WERI-Rb-1 (cell line): ENCODE results near the gene DROSHA.
"Not testable (repeated sequence)": the region's sequence is repeated elsewhere in the genome, so short reads cannot be mapped to it uniquely, and the experiment has no call there.

Experiments used
- DNase-seq: peaks from one replicate; pipeline ENCODE4 v3.0.0-alpha.2; 2020
- H3K27ac ChIP-seq: fragments of 250-450 bp; sonication (Bioruptor Pico); 2 replicates; pipeline ENCODE4 v1.5.1; 2020; ENCODE audit warnings: mild to moderate bottlenecking, moderate library complexity
- H3K27me3 ChIP-seq: fragments of 250-450 bp; sonication (Bioruptor Pico); 2 replicates; pipeline ENCODE4 v1.5.1; 2021; ENCODE audit warnings: mild to moderate bottlenecking, low read depth, moderate library complexity; ENCODE audit not compliant: insufficient read depth, severe bottlenecking
- H3K36me3 ChIP-seq: fragments of 250-450 bp; sonication (Bioruptor Pico); 2 replicates; pipeline ENCODE4 v1.5.1; 2020; ENCODE audit warnings: mild to moderate bottlenecking, moderate library complexity
- H3K4me3 ChIP-seq: 2 replicates; pipeline ENCODE4 v1.5.1; 2011; ENCODE audit warnings: low read depth, mild to moderate bottlenecking, control low read depth, low read length
- H3K9me3 ChIP-seq: fragments of 250-450 bp; sonication (Bioruptor Pico); 2 replicates; pipeline ENCODE4 v1.5.1; 2021; ENCODE audit warnings: mild to moderate bottlenecking, moderate library complexity; ENCODE audit not compliant: severe bottlenecking
- TF ChIP-seq, protein P1 (sequence below): IDR thresholded peaks from 2 replicates; pipeline ENCODE4 v1.5.1; 2011; ENCODE audit warnings: low read depth, mild to moderate bottlenecking, control low read depth, inconsistent platforms, low read length

Gene DROSHA

DNA sequence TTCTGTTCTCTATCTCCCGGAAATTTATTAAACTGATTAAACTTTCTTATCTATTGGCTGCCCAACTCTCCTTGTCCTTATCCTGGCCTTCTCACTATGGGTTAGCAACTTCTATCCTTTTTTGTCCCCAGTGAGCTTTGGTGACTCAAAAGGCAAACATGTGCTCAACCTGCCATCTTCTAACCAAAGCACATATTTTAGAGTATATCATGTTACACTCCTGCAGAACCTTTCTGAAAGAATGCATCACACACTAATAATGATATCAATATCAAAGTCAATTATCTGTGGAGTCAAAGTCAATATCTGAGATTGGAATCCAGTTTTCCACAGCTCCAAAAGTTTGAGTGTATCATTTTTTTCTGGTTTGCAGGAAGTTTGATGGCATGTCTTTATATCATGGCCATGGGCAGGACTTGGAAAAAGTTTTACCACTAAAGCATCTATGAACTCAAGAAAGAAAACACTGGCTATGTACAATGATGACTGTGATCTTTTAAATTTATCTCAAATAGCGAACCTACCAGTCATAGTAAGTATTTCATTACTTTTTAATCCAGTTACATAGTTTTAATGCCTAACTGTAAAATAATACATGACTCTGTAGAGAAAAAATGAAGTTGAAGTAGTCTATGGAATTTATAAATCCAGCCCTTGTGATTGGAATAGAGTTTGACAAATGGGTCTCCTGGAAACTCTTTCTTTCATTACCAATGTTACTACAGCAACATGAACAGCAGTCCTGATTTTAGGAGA, 166.8 kb downstream of the DROSHA start:
- Histone ChIP-seq H3K27ac (no peak overlapping the region), H3K27me3 (no peaks in the 10 kb centered on the region), H3K9me3 (no peaks in the 10 kb centered on the region), H3K36me3 (no peaks in the 10 kb centered on the region), H3K4me3 (no peak overlapping the region)
- no peak for DNase-seq
- TF ChIP-seq, protein P1, sequence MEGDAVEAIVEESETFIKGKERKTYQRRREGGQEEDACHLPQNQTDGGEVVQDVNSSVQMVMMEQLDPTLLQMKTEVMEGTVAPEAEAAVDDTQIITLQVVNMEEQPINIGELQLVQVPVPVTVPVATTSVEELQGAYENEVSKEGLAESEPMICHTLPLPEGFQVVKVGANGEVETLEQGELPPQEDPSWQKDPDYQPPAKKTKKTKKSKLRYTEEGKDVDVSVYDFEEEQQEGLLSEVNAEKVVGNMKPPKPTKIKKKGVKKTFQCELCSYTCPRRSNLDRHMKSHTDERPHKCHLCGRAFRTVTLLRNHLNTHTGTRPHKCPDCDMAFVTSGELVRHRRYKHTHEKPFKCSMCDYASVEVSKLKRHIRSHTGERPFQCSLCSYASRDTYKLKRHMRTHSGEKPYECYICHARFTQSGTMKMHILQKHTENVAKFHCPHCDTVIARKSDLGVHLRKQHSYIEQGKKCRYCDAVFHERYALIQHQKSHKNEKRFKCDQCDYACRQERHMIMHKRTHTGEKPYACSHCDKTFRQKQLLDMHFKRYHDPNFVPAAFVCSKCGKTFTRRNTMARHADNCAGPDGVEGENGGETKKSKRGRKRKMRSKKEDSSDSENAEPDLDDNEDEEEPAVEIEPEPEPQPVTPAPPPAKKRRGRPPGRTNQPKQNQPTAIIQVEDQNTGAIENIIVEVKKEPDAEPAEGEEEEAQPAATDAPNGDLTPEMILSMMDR, result no peak

GRCh38 chr5:31362931-31363568, 168.8 kb downstream of the DROSHA start:
- no peaks in the 10 kb centered on the region for H3K9me3 ChIP-seq
- H3K4me3 ChIP-seq, result no peak overlapping the region
- H3K36me3 ChIP-seq, result no peaks in the 10 kb centered on the region
- TF ChIP-seq, protein P1, result no peak
- DNase-seq, result no peak
- H3K27me3 ChIP-seq, result no peaks in the 10 kb centered on the region
- no peak overlapping the region for H3K27ac ChIP-seq

DNA sequence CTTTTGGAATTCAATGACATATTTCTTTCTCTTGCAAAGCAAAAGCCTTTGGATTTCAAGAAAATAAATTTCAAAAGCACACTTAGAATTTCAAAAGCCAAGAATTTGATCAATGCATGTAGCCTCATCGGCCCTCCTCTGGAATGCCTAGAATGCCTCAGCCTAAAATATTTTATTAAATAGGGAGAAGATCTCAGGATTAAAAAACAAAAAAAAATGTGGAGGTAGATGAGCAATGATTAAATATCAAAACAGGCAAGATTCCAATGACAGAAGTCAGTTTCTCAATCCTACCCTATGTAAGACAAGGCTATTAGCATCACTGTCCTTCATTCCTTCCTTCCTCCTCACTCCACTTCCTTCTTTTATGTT, 169.4 kb downstream of the DROSHA start:
- Histone ChIP-seq H3K27ac (no peak overlapping the region), H3K36me3 (no peaks in the 10 kb centered on the region)
- no peak for DNase-seq

DNA sequence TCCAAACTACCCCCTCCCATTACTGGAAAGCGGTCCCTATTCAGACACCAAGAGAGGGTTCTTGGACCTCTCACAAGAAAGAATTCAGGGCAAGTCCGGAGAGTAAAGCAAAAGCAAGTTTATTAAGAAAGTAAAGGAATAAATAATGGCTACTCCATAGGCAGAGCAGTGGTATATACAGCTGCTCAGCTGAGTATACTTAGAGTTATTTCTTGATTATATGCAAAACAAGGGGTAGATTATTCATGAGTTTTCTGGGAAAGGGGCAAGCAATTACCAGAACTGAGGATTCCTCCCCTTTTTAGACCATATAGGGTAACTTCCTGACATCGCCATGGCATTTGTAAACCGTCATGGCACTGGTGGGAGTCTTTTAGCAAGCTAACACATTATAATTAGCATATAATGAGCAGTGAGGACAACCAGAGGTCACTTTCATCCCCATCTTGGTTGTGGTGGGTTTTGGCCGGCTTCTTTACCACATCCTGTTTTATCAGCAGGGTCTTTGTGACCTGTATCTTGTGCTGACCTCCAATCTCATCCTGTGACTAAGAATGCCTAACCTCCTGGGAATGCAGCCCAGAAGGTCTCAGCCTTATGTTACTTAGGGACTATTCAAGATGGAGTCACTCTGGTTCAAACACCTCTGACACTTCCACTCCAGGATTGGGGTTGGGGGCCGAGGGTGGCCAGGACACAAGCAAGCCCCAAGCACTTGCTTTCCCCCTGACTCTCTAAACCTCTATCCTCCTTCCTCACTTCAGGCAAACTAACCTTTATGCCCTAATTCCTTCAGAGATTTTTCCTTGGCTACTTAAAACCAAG, 170.0 kb downstream of the DROSHA start:
- H3K36me3 ChIP-seq, DNase-seq, H3K27ac ChIP-seq, H3K4me3 ChIP-seq, H3K9me3 ChIP-seq, H3K27me3 ChIP-seq: not testable (repeated sequence)

More for the DNA sequence above, 169.4 kb downstream of the DROSHA start:
- H3K9me3 ChIP-seq, result no peaks in the 10 kb centered on the region
- TF ChIP-seq, protein P1, result no peak
- H3K27me3 ChIP-seq, result no peaks in the 10 kb centered on the region
- H3K4me3 ChIP-seq, result no peak overlapping the region

- no peaks in the 10 kb centered on the region for H3K36me3 ChIP-seq
- TF ChIP-seq, protein P1, result no peak
- H3K27ac ChIP-seq, result no peak overlapping the region
- H3K9me3 ChIP-seq, result no peaks in the 10 kb centered on the region
- H3K4me3 ChIP-seq, result no peak overlapping the region
- no peaks in the 10 kb centered on the region for H3K27me3 ChIP-seq
- DNase-seq, result no peak
These were observed 170.7 kb downstream of the DROSHA start for GRCh38 chr5:31361234-31361633.

GRCh38 chr5:31359839-31360238, 172.1 kb downstream of the DROSHA start:
- Histone ChIP-seq H3K27me3 (no peaks in the 10 kb centered on the region), H3K4me3 (no peak overlapping the region), H3K36me3 (no peaks in the 10 kb centered on the region), H3K9me3 (no peaks in the 10 kb centered on the region), H3K27ac (no peak overlapping the region)
- DNase-seq, result no peak
- TF ChIP-seq, protein P1, result no peak
